Mucosa of descending colon (tissue), 3 donors: Measurements from ENCODE around the gene STX18. TPM values are rescaled to one million over a fixed set of nuclear protein-coding genes. Genes with fewer than 3 reads are reported as not detected.

Experiments
- ATAC-seq: fragments of 200-7000 bp; cut with Tn5 transposase; one replicate; pipeline ENCODE4 v1.9.1; 2020; ENCODE audit warnings: mild to moderate bottlenecking, moderate library complexity
- DNase-seq, 3 donors: peaks; one replicate each; pipeline ENCODE4 v3.0.0-alpha.2; 2020
- H3K36me3 ChIP-seq: fragments of 200-600 bp; one replicate; pipeline ENCODE4 v1.8.0; 2021; ENCODE audit warnings: low read depth, mild to moderate bottlenecking
- H3K4me1 ChIP-seq: fragments of 200-600 bp; one replicate; pipeline ENCODE4 v1.8.0; 2021; ENCODE audit warnings: low read depth, mild to moderate bottlenecking
- H3K4me3 ChIP-seq: fragments of 200-600 bp; one replicate; pipeline ENCODE4 v1.8.0; 2021; ENCODE audit warnings: mild to moderate bottlenecking
- H3K9me3 ChIP-seq: fragments of 200-600 bp; one replicate; pipeline ENCODE4 v1.8.0; 2021; ENCODE audit warnings: mild to moderate bottlenecking
- intact Hi-C, 2 donors: fragments of 100-400 bp; cut with DNase I in 1 of 2; cut with micrococcal nuclease in 1 of 2; formaldehyde crosslinking; loops; one replicate each; pipeline versions ENCODE4 v1.11.0 to v1.11.1; 2022; cut with DNase I, micrococcal nuclease
- total RNA-seq, 3 donors: library from RNA; stranded (reverse); fragmentation: NEBNext Ultra II Directional in 2 of 3; extraction: Animal tissue kit (Norgen Biotek cat#: 25700) in 2 of 3; gene quantifications; one replicate each; pipeline versions ENCODE4 v1.2.1 to v1.2.4, GENCODE V29; 2021 to 2023
- TF ChIP-seq, protein P1 (sequence below): fragments of 200-600 bp; IDR thresholded peaks from one replicate; pipeline ENCODE4 v1.8.0; 2022; ENCODE audit warnings: antibody characterized with exemption, mild to moderate bottlenecking
- donor health status: DM: no; HTN: no; CAD: no; lungs with moderate emphysema.
- donor health status: DM: no; HTN: no; CAD: no.
- donor health status: DM: no; HTN: yes; CAD: no.

Gene STX18
- total RNA-seq, 3 donors from 2014 or later, result 33.1 to 43.3 (median 36.3) TPM

DNA sequence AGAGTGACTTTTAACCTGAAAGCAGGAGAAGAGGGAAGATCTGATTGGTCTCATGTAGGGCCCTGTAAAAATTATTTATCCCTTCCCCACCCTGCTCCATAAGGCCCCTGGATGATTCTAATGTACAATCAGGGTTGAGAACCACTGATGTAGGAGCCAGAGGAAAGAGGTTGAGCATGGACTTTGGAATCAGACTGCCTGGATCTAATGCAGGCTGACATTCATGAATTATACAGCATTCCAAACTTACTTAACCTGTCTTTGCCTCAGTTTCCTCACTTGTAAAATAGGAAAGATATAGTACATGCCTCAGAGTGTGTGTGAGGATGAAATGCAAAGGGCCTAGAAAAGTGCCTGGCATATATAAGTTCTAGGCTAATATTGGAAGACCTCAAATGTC, 47.0 kb downstream of the STX18 start:
- intact Hi-C loops, result no loop called here

DNA sequence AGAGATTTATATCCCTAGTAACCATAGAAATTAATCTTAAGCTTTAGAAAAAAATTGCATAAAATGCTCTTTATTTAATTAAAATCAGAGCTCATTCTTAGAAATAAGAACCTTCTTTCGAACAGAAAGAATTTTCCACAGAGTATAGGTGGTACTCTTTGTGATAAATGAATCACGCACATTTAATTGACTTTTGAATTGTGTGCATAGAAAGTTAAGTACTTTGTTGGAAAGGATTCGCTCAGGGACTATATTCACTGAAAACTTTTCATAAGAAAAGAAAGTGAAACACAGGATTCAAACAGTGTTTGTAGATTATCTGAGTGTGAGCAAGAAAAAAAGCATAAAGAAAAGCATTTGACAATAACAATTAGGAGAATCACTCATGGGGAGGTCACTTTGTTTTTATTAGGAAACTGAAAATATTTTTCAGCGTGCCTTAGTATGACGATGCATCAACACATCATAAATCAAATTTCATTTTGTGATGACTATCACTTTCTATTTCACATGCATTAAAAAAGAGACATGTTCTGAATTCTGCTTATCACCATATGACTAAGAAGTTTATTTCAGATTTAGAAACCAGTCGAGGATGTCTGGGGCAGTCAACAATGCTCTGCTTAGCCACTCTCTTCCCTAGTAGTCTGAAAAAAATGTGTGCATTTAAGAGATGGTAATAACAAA, 49.5 kb downstream of the STX18 start:
- no peak for ATAC-seq
- Histone ChIP-seq H3K36me3 (no peaks in the 10 kb centered on the region), H3K4me1 (peaks cover 5% of the 10 kb centered on the region), H3K4me3 (no peak overlapping the region), H3K9me3 (no peaks in the 10 kb centered on the region)
- TF ChIP-seq, protein P1, sequence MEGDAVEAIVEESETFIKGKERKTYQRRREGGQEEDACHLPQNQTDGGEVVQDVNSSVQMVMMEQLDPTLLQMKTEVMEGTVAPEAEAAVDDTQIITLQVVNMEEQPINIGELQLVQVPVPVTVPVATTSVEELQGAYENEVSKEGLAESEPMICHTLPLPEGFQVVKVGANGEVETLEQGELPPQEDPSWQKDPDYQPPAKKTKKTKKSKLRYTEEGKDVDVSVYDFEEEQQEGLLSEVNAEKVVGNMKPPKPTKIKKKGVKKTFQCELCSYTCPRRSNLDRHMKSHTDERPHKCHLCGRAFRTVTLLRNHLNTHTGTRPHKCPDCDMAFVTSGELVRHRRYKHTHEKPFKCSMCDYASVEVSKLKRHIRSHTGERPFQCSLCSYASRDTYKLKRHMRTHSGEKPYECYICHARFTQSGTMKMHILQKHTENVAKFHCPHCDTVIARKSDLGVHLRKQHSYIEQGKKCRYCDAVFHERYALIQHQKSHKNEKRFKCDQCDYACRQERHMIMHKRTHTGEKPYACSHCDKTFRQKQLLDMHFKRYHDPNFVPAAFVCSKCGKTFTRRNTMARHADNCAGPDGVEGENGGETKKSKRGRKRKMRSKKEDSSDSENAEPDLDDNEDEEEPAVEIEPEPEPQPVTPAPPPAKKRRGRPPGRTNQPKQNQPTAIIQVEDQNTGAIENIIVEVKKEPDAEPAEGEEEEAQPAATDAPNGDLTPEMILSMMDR, result no peak
- no peak for DNase-seq
- intact Hi-C loops, result no loop called here

More for the DNA sequence above, 47.0 kb downstream of the STX18 start:
- Histone ChIP-seq H3K9me3 (no peaks in the 10 kb centered on the region), H3K4me1 (peaks cover 5% of the 10 kb centered on the region), H3K4me3 (no peak overlapping the region), H3K36me3 (no peaks in the 10 kb centered on the region)
- ATAC-seq (no peak), DNase-seq (no peak)
- TF ChIP-seq, protein P1, result no peak

DNA sequence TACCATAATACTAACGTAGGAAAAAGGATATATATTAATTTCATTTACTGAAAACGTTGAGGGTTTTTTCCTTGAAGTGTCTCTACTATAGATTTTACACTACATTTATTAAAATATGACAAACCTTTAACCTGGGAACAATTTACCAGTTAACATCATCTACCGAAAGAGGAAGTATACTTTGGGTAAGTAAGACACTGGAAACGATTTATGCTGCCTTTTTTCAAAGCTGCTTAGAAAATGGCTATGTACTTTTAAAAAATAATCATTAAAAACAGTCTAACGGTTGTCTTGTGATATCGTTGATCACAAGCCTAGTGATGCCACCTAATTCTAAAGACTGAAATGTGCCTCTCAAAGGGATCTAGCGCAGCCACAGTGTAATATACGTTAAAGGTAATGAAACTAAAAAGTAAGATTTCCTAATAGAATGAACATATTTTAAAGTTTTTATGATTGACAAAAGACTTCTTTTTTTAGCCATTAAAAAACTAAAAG, 50.4 kb downstream of the STX18 start:
- intact Hi-C loops, result no loop called here
- H3K4me3 ChIP-seq, result no peak overlapping the region
- H3K9me3 ChIP-seq, result no peaks in the 10 kb centered on the region
- DNase-seq (no peak), ATAC-seq (no peak)
- H3K4me1 ChIP-seq, result peaks cover 5% of the 10 kb centered on the region
- TF ChIP-seq, protein P1, result no peak
- H3K36me3 ChIP-seq, result no peaks in the 10 kb centered on the region

DNA sequence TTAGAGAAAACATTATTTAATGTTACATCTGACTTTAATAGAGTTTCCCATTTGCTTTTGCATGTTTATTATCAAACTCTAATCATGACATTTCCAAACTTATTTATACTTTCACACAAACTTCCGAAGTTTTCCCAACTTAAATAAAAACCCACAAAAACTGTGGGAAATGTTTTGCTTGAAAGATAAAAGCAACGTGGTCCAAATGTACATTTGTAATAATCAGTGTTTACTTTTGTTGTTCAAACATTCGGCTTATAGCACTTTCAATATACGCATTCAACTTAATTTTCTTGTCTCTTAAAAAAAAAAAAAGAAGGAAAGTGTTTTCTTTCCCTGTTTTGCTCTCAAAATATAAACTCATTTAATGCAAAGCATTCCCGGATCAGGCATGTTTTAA, 51.0 kb downstream of the STX18 start:
- DNase-seq, result no peak
- no peak for ATAC-seq
- no peaks in the 10 kb centered on the region for H3K9me3 ChIP-seq
- intact Hi-C loops, result no loop called here
- no peaks in the 10 kb centered on the region for H3K36me3 ChIP-seq
- TF ChIP-seq, protein P1, result no peak
- peaks cover 5% of the 10 kb centered on the region for H3K4me1 ChIP-seq
- no peak overlapping the region for H3K4me3 ChIP-seq

DNA sequence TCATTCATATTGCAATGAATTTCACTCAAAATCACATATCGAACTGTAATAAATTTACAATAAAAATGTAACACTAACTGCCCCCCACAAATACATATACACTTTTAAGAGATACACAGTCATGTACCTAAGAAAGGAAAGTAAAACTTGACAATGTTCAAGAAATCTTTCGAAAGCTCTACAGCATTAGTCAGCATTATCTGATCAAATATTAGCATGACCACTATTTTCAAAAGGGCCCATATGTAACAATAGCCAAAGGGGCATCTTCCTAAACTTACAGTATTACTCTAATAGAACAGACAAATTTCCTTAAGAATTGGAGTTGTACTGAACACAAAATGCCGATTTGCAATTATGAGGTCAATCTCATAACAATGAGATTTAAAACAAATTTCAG, 51.8 kb downstream of the STX18 start:
- TF ChIP-seq, protein P1, result no peak
- intact Hi-C loops, result no loop called here
- DNase-seq (no peak), ATAC-seq (no peak)
- H3K36me3 ChIP-seq, result no peaks in the 10 kb centered on the region
- no peak overlapping the region for H3K4me3 ChIP-seq
- H3K4me1 ChIP-seq, result peaks cover 5% of the 10 kb centered on the region
- H3K9me3 ChIP-seq, result no peaks in the 10 kb centered on the region
